Activated naive CD4-positive, alpha-beta T cell treated with anti-CD3 and anti-CD28 coated beads, Interleukin-2, amount 10 ng/mL, durations not matched to agents 7 days and 5 days (primary cell): ENCODE results near the gene DDOST.

Experiments used
- CTCF ChIA-PET: fragments of 350-600 bp; sonication (Branson Sonifier 250); formaldehyde crosslinking; loops from one replicate; lab custom pipeline; 2021; ENCODE audit warnings: antibody characterized with exemption; lab: Charles Lee
- DNase-seq: peaks from one replicate; pipeline ENCODE4 v3.0.0-alpha.2; 2020
- H3K27ac Mint-ChIP-seq: one replicate; pipeline ENCODE4 v1.8.0; 2021; ENCODE audit warnings: mild to moderate bottlenecking, moderate library complexity, mixed read lengths
- H3K27me3 Mint-ChIP-seq: one replicate; pipeline ENCODE4 v1.8.0; 2021; ENCODE audit warnings: mild to moderate bottlenecking, mixed read lengths
- H3K36me3 Mint-ChIP-seq: one replicate; pipeline ENCODE4 v1.8.0; 2021; ENCODE audit warnings: mixed read lengths
- H3K4me1 Mint-ChIP-seq: one replicate; pipeline ENCODE4 v1.8.0; 2021; ENCODE audit warnings: mixed read lengths
- H3K4me3 Mint-ChIP-seq: one replicate; pipeline ENCODE4 v1.8.0; 2021; ENCODE audit warnings: mild to moderate bottlenecking, moderate library complexity, mixed read lengths
- H3K9me3 Mint-ChIP-seq: one replicate; pipeline ENCODE4 v1.8.0; 2021; ENCODE audit warnings: mixed read lengths

DDOST gene

DNA sequence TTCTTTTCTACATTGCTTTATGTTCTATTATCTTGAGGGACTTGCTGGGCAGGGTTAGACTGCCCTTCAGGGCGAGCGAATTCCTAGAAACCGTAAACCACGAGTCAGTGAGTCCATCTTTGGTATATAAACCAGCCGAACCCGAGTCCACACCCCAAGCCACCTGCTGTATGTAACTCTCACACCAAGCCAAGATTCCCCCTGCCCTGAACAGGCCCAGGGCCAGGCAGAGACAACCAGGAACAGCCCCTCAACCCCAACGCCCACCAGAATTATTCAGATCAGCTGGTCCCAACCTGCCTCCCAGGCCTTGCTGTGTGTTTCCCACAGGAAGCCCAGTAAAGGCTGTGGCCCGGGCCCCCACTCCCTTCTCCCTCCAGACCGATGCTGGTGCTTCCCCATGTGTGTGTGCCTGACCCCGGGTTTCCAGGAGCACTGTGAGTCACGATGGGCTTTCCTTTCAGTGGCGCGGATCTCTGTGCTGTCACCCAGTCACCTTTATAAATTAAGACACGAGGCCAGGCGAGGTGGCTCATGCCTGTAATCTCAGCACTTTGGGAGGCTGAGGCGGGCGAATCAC lies 39.6 kb upstream of the DDOST start:
- H3K4me1 Mint-ChIP-seq = peaks cover 7% of the 10 kb centered on the region
- CTCF ChIA-PET = interaction anchor here (4.5 kb wide), 1 partner anchor 493 kb away, joined by 51 read pairs; no protein-coding TSS in a partner anchor
- H3K4me3 Mint-ChIP-seq = no peak overlapping the region
- H3K27ac Mint-ChIP-seq = no peak overlapping the region
- no peak for DNase-seq
- H3K27me3 Mint-ChIP-seq = peaks cover 38% of the 10 kb centered on the region
- no peaks in the 10 kb centered on the region for H3K36me3 Mint-ChIP-seq
- H3K9me3 Mint-ChIP-seq = no peaks in the 10 kb centered on the region

DNA sequence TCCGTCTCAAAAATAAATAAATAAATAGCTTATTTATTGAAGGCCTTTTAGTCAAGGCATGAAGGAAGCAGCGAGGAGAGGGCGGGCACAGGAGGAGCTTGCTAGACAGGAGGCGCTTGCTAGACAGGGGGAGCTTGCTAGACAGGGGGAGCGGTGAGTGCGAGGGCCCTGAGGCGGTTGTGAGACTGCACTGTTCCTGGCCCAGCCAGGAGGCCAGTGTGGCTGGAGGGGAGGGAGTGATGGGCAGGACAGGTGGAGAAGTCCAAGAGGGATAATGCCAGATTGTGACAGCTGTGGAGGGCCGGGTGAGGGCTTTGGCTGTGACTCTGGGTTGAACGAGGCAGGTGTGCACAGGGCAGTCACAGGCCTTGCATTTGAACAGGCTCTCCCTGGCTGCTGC lies 38.4 kb upstream of the DDOST start:
- no peaks in the 10 kb centered on the region for H3K9me3 Mint-ChIP-seq
- H3K4me1 Mint-ChIP-seq = peaks cover 7% of the 10 kb centered on the region
- H3K27me3 Mint-ChIP-seq = peaks cover 43% of the 10 kb centered on the region
- H3K27ac Mint-ChIP-seq = no peak overlapping the region
- CTCF ChIA-PET = interaction anchor here (0.6 to 4.5 kb wide), 2 partner anchors 495 to 841 kb away, joined by 3 to 51 read pairs; no protein-coding TSS in a partner anchor
- no peaks in the 10 kb centered on the region for H3K36me3 Mint-ChIP-seq
- DNase-seq = no peak
- no peak overlapping the region for H3K4me3 Mint-ChIP-seq

DNA sequence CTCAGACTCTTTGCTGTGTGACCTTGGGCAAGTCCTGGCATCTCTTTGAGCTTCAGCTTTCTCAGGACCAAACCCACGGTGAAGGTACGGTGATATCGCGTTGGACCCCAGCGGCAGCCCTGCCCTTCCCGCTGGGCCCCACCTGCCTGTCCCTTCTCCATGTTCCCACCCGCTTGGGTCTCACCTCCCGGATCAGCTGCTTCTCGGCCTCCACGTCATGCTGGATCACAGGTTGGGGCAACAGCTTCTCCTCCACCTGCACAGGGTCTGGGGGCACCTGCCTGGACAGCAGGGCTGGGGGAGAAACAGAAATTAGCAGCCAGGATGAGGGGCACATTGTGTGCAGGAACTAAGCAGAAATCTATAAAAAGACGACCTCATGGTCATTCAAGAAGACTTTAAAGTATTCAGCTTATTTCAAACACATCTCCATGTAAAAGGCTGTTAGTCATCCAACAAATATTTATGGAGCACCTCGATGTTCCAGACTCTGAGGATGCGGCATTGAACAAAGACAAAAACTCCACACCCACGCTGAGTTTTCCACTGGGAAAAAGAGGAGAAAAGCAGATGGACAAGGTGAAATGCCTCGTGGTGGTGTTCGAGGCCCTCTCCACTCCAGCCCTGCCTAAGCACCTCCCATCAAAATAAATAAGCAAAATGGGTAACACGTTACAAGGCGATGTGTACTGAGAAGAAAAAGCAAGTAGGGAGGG lies 37.2 kb upstream of the DDOST start:
- CTCF ChIA-PET = interaction anchor here (4.5 kb wide), 1 partner anchor 496 kb away, joined by 51 read pairs; no protein-coding TSS in a partner anchor
- Mint-ChIP-seq H3K4me1 (peaks cover 7% of the 10 kb centered on the region), H3K36me3 (no peaks in the 10 kb centered on the region), H3K9me3 (no peaks in the 10 kb centered on the region), H3K27me3 (peaks cover 55% of the 10 kb centered on the region), H3K4me3 (no peak overlapping the region), H3K27ac (no peak overlapping the region)
- no peak for DNase-seq

DNA sequence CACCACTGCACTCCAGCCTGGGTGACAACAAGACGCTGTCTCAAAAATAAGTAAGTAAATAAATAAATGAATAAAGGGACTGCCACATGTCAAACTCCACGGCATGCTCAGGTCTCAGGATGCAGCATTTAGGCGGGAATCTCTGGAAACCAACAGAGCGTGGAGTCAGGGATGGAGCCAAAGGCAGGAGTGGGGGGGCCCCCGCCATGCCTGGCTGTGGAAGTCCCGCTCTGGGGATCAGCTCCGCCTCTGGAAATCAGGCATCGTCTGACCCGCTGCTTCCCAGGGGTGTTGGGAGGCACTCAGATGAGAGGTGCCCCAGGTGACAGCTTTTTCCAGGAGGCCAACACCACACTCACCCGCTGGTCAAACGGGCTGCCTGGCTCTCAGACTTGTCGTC lies 36.4 kb upstream of the DDOST start:
- DNase-seq = no peak
- Mint-ChIP-seq H3K36me3 (no peaks in the 10 kb centered on the region), H3K27ac (no peak overlapping the region), H3K27me3 (peaks cover 61% of the 10 kb centered on the region), H3K9me3 (no peaks in the 10 kb centered on the region), H3K4me3 (no peak overlapping the region), H3K4me1 (peaks cover 7% of the 10 kb centered on the region)
- CTCF ChIA-PET = interaction anchor here (1.0 to 4.5 kb wide), 6 partner anchors 36 to 535 kb away, joined by 3 to 51 read pairs (median 4); no protein-coding TSS in a partner anchor

DNA sequence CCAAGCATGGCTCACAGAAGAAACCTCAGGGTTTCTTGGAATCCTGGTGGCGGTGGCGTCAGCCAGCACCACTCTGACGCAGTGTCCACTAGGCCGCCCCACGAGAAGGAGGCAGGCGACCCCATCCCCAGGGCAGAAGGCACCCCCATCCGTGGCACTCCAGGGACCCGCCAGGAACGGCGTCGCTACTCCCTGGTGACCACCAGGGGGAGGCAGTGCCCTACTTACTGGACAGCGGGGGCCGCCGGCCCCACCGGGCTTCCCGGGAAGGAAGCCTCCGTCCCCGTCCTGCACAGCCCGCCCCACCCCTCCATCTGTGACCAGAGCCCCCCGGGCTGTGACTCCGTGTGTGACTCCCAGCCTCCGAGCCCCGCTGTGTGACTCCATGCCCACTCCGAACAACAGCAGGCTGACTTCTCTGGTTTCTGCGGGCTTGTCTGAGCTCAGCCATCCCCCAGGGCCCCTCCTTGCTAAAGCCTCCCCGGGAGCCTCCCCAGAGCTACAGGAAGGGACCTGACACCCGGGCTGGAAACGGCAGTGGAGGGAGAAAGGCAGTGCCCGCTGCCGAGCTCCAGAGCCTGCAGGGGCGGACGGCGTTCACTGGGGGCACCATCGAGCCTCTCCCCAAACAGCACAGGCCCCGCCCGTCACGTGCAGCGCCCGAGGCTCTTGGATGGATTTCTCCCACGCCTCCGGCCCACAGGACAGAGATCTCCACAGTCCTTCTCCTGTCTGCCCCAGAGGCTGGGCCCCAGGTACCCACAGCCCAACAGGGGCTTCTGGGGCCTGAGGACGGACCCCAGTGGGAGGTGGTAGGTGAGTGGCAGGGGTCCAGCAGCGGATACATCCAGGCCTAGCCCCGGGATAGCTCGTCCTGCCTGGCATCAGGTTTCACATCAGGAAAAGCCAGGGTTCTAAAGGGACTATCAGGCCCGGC lies 35.5 kb upstream of the DDOST start:
- DNase-seq = peak; percentile 81
- Mint-ChIP-seq H3K27me3 (peaks cover 65% of the 10 kb centered on the region), H3K27ac (peak overlapping the region; percentile 42), H3K4me1 (peaks cover 7% of the 10 kb centered on the region), H3K4me3 (peak overlapping the region; percentile 81), H3K9me3 (no peaks in the 10 kb centered on the region), H3K36me3 (no peaks in the 10 kb centered on the region)
- CTCF ChIA-PET = interaction anchor here (0.7 to 4.5 kb wide), 22 partner anchors 10 to 536 kb away, joined by 3 to 51 read pairs (median 3); partner anchors contain the start of genes PINK1 and SH2D5

DNA sequence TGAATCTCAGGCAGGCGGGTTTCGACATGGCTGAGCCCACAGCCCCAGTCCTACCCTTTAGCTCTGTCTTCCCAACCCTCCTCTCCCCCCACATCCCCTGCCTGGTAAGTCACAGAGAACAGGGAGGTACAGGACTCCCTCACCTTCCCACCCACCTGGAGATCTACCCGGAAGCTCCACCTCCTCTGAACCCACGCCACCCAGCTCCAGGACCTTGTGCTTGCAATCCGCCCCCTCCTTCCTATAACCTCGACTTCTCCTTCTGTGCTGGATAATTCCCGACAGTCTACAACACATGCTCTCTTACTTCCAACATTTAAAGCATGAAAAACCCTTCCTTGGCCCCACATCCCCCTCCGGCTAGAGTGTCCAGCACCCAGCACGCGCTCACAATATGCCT lies 34.3 kb upstream of the DDOST start:
- Mint-ChIP-seq H3K27me3 (peaks cover 63% of the 10 kb centered on the region), H3K9me3 (no peaks in the 10 kb centered on the region), H3K27ac (no peak overlapping the region), H3K4me1 (peaks cover 7% of the 10 kb centered on the region), H3K4me3 (no peak overlapping the region), H3K36me3 (no peaks in the 10 kb centered on the region)
- CTCF ChIA-PET = interaction anchor here (0.8 to 2.4 kb wide), 5 partner anchors 12 to 499 kb away, joined by 3 to 17 read pairs (median 8); no protein-coding TSS in a partner anchor
- DNase-seq = no peak

DNA sequence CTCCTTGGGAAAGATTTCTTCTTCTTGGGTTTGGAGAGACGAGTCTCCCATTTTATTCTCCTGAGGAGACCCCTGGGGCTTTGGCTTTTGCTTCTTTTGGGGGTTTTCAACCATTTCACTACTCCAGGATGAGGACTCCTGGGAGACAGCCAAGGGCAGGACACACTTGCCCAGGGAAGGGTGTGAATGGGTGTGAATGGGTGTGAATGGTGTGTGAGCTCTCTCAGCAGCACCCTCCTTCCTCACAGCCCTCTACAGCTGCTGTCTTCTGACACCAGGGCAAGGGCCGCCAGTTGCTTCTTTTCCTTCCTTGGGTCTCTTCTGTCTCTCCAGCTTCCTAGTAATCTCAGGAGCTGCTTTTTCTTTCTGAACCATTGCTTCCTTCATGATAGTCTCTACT lies 32.5 kb upstream of the DDOST start:
- no peak overlapping the region for H3K27ac Mint-ChIP-seq

DNA sequence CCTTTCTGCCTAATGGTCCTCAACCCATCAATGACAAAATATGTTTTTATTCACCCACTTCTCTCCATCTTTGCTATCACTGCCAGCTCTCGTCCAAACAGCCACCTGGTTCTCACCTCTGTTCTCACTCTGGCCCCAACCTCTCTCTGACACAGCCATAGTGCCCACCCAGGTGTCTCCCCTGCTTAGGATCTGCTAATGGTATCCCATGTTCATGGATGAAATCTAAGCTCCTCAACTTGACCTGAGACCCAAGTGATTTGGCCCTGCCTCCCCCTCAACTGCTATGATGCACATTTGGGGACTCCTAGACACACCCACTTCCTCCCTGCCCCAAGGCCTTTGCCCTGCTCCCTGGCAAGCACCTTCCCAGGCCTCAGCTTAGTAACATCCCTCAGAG lies 30.7 kb upstream of the DDOST start:
- CTCF ChIA-PET = interaction anchor here (1.1 kb wide), 1 partner anchor 503 kb away, joined by 4 read pairs; no protein-coding TSS in a partner anchor
- Mint-ChIP-seq H3K9me3 (no peaks in the 10 kb centered on the region), H3K27me3 (peaks cover 64% of the 10 kb centered on the region), H3K4me1 (peaks cover 5% of the 10 kb centered on the region), H3K36me3 (no peaks in the 10 kb centered on the region), H3K27ac (no peak overlapping the region), H3K4me3 (no peak overlapping the region)
- DNase-seq = no peak

More for the DNA sequence above, 32.5 kb upstream of the DDOST start:
- H3K4me1 Mint-ChIP-seq = peaks cover 7% of the 10 kb centered on the region
- no peaks in the 10 kb centered on the region for H3K9me3 Mint-ChIP-seq
- CTCF ChIA-PET = interaction anchor here (1.5 kb wide), 1 partner anchor 502 kb away, joined by 8 read pairs; no protein-coding TSS in a partner anchor
- no peaks in the 10 kb centered on the region for H3K36me3 Mint-ChIP-seq
- H3K27me3 Mint-ChIP-seq = peaks cover 65% of the 10 kb centered on the region
- H3K4me3 Mint-ChIP-seq = no peak overlapping the region
- DNase-seq = no peak

DNA sequence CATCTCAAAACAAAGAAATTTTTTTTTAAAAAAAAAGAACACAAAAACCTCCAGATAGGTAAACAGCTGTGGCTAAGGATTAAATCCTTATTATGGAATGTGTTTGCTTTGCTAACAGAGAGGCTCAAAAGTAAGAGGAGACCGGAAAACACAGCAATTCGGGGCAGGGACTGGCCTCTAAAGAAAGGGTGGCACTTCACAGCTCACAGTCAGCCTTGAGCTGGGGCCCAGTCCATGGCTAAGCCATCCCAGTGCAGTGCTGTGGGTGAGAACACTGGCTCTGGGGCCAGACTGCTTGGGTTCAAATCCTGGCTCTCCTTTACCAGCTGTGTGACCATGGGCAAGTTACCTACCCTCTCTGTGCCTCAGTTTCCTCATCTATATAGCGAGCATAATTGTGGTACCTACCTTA lies 28.5 kb upstream of the DDOST start:
- Mint-ChIP-seq H3K4me1 (no peaks in the 10 kb centered on the region), H3K27ac (no peak overlapping the region), H3K27me3 (peaks cover 68% of the 10 kb centered on the region), H3K9me3 (no peaks in the 10 kb centered on the region), H3K36me3 (no peaks in the 10 kb centered on the region), H3K4me3 (no peak overlapping the region)
- CTCF ChIA-PET = no interaction called here
- DNase-seq = no peak

DNA sequence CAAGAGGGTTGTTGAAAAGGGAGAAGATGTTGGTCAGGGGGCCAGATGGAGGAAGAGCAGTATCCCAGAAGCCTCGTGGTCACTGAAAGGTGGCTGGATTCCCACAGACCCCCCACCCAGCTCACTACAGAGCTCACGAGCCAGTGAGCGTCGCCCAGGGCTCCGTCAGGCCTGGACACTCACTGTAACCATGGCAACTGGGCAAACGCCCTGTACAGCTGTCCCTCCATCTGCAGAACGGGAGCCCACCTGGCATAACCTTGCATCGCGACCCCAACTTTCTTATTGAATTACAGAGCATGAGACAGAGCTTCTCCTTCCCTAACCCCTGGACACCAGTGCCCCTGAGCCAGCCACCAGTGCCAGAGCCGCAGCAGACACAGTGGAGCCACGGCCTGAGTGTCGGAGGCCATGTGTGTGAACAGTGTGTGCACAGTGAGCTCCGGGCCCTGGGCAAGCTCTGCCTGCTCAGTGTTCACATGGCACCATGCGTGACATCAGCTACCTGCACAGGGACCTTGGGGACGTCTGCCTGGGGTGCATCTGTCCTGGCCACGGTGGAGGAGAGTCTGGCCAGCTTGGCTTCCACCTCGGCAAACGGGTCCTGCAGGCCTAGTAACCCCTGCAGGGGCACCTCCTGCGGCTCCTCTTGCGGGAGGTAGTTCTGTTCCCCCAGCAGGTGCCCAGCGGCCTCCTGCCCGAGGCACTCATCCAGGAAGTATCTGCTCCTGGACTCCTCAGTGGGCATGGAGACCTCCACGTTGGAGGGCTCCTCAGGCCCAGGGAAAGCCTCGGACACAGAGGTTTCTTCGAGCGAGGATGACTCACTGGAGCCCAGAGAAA lies 25.9 kb upstream of the DDOST start:
- Mint-ChIP-seq H3K27ac (no peak overlapping the region), H3K9me3 (no peaks in the 10 kb centered on the region), H3K4me1 (no peaks in the 10 kb centered on the region), H3K27me3 (peaks cover 71% of the 10 kb centered on the region), H3K36me3 (no peaks in the 10 kb centered on the region), H3K4me3 (no peak overlapping the region)
- no peak for DNase-seq
- CTCF ChIA-PET = no interaction called here

DNA sequence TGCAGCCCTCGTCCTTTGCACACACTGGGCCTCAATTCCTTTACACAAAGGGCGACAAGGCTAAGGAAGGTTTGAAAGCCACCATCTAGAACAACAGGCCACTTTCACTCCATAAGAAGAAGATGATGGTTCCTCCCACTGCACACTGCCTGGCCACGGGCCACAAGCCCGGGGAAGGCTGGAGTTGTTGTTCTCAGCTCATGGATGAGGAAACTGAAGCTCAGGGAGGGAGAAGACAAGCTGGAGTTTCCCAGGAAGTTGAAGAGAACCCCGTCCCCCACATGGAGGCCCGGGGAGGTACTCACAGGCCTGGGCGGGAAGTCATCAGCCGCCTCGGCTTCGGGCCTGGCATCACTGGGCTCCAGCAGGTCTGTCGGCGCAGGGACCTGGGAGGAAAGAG lies 24.6 kb upstream of the DDOST start:
- no peak overlapping the region for H3K4me3 Mint-ChIP-seq
- H3K9me3 Mint-ChIP-seq = no peaks in the 10 kb centered on the region

DNA sequence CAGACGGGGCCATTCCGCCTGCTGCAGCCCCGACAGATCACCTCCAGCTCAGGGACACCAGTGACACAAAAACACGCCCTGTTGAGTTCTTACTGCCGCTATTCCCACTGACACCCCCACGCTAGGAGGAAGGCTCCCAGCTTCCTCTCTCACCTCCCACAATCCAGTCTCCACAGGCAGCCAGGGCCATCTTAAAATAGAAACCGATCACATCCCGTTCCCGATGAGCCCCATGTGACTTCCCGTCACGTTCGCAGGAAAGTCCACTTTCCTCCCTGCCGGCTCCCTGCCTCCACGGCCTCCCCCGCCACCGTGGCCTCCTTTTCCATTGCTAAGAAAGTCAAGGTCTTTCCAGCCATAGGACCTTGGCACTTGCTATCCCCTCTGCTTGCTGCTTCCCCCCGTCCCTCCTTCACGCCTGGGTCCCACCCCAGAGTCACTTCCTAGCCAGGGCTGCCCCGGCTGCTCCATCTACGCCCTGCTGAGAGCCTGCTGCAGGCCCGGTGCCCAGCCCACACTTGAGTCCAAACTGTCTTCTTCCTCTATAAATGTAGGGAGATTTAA lies 24.0 kb upstream of the DDOST start:
- CTCF ChIA-PET = interaction anchor here (0.5 kb wide), 1 partner anchor 92 kb away, joined by 3 read pairs; no protein-coding TSS in a partner anchor
- peaks cover 1% of the 10 kb centered on the region for H3K4me1 Mint-ChIP-seq
- no peak overlapping the region for H3K4me3 Mint-ChIP-seq
- no peaks in the 10 kb centered on the region for H3K36me3 Mint-ChIP-seq
- DNase-seq = no peak
- no peaks in the 10 kb centered on the region for H3K9me3 Mint-ChIP-seq
- H3K27me3 Mint-ChIP-seq = peaks cover 88% of the 10 kb centered on the region
- H3K27ac Mint-ChIP-seq = no peak overlapping the region

More for the DNA sequence above, 24.6 kb upstream of the DDOST start:
- CTCF ChIA-PET = no interaction called here
- no peak for DNase-seq
- Mint-ChIP-seq H3K27ac (no peak overlapping the region), H3K36me3 (no peaks in the 10 kb centered on the region), H3K4me1 (no peaks in the 10 kb centered on the region), H3K27me3 (peaks cover 82% of the 10 kb centered on the region)

DNA sequence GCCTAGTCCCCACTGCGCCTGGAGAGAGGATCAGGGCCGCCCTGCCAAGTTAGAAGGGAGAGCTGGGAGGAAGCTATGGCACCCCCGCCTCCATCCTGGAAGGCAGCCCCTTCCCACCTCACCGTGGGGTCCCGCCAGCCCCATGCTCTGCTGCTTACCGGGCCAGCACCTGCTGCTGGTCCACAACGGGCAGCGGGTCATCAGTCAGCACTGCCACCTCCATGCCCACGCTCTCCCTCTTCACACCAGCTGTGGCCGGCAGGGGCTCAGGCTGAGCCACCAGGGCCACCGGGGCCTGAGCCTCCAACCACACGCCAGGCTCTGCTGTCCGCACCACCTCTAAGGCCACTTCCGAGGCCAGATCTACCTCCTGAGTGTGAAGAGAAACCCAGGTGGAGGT lies 23.5 kb upstream of the DDOST start:
- H3K36me3 Mint-ChIP-seq = no peaks in the 10 kb centered on the region
- peaks cover 4% of the 10 kb centered on the region for H3K4me1 Mint-ChIP-seq
- CTCF ChIA-PET = no interaction called here
- H3K27me3 Mint-ChIP-seq = peaks cover 93% of the 10 kb centered on the region
- no peak overlapping the region for H3K4me3 Mint-ChIP-seq
- no peaks in the 10 kb centered on the region for H3K9me3 Mint-ChIP-seq
- no peak for DNase-seq
- no peak overlapping the region for H3K27ac Mint-ChIP-seq
